HG02973 (cell line): ENCODE data around the gene PPFIA1.

Experiments
- ATAC-seq: cut with Tn5 transposase; IDR thresholded peaks from one replicate; pipeline ENCODE4 v1.9.1; 2021; ENCODE audit warnings: moderate library complexity; ENCODE audit not compliant: unreplicated experiment

PPFIA1 gene

GRCh38 chr11:70270104-70270876 lies at the start of gene PPFIA1:
TSS of gene PPFIA1 (plus strand) at chr11:70270690. CDS start at chr11:70272173, 1,483 bp downstream.
- ATAC-seq, result peak; percentile 84

- ATAC-seq, result no peak
Observed at GRCh38 chr11:70220920-70221319, 49.6 kb upstream of the PPFIA1 start.

GRCh38 chr11:70225681-70226177 lies 44.8 kb upstream of the PPFIA1 start:
- no peak for ATAC-seq

- ATAC-seq, result no peak
Observed at GRCh38 chr11:70226183-70226582, 44.3 kb upstream of the PPFIA1 start.

- ATAC-seq, result no peak
Observed at GRCh38 chr11:70226967-70227366, 43.5 kb upstream of the PPFIA1 start.

- no peak for ATAC-seq
Observed at GRCh38 chr11:70229737-70230136, 40.8 kb upstream of the PPFIA1 start.

GRCh38 chr11:70230151-70230839 lies 40.2 kb upstream of the PPFIA1 start:
- no peak for ATAC-seq

- ATAC-seq, result no peak
Observed at GRCh38 chr11:70230840-70231710, 39.4 kb upstream of the PPFIA1 start.

GRCh38 chr11:70233034-70233433 lies 37.5 kb upstream of the PPFIA1 start:
- no peak for ATAC-seq

GRCh38 chr11:70233511-70233934 lies 37.0 kb upstream of the PPFIA1 start:
- ATAC-seq, result no peak

GRCh38 chr11:70233962-70234361 lies 36.5 kb upstream of the PPFIA1 start:
- no peak for ATAC-seq

GRCh38 chr11:70240337-70240736 lies 30.2 kb upstream of the PPFIA1 start:
- no peak for ATAC-seq

- ATAC-seq, result no peak
Observed at GRCh38 chr11:70241709-70242108, 28.8 kb upstream of the PPFIA1 start.

- no peak for ATAC-seq
Observed at GRCh38 chr11:70242885-70243284, 27.6 kb upstream of the PPFIA1 start.

- ATAC-seq, result no peak
Observed at GRCh38 chr11:70243912-70244652, 26.4 kb upstream of the PPFIA1 start.

GRCh38 chr11:70244698-70245097 lies 25.8 kb upstream of the PPFIA1 start:
- no peak for ATAC-seq

GRCh38 chr11:70246196-70246595 lies 24.3 kb upstream of the PPFIA1 start:
- ATAC-seq, result no peak

GRCh38 chr11:70247042-70247709 lies 23.3 kb upstream of the PPFIA1 start:
- no peak for ATAC-seq

GRCh38 chr11:70247710-70248072 lies 22.8 kb upstream of the PPFIA1 start:
- ATAC-seq, result no peak
